ENCODE measurements around the gene LPP. TPM values are rescaled to one million over a fixed set of nuclear protein-coding genes. Genes with fewer than 3 reads are reported as not detected.

Gene LPP
- total and polyA plus RNA-seq, 9 of the 15 experiments (the other 6 are each of a cell fraction or from before 2014, with no cell fraction given): 0.07 to 0.18 TPM; not detected in 7

- no peaks in the 10 kb centered on the region for H4K20me1 ChIP-seq (replicated peaks; ENCODE audit: control insufficient read depth, insufficient read depth, low read length)
- H3K4me1 ChIP-seq (replicated peaks in 1 of 2; ENCODE audit: control insufficient read depth in 2 of 2, insufficient read depth in 2 of 2, low read length in 2 of 2): no peaks in the 10 kb centered on the region
- no peak overlapping the region for H3K4me2 ChIP-seq (ENCODE audit: insufficient read depth, low read length)
- ChIA-PET CTCF (ENCODE audit: low intra/inter-chr PET ratio) (no interaction called here), POLR2A (no interaction called here)
- H3K27me3 ChIP-seq (ENCODE audit: control insufficient read depth in 2 of 2, insufficient read depth in 2 of 2, low read length in 2 of 2): no peaks in the 10 kb centered on the region
- H3K9me3 ChIP-seq (replicated peaks; ENCODE audit: control insufficient read depth, insufficient read depth, low read depth, low read length): no peaks in the 10 kb centered on the region; the same call in none of the 2 replicates
- in situ Hi-C loops (cut with MboI) (no loop called here), intact Hi-C loops (cut with micrococcal nuclease) (no loop called here)
- DNase-seq (ENCODE audit: extremely low read depth in 1 of 4, low spot score in 3 of 4): no peak
- no peak for FAIRE-seq
- no TSS peak for BruUV-seq (replicated peaks)
- WGBS (ENCODE audit: insufficient coverage, low coverage, missing lambda C conversion rate): 0% methylated on average over 3 of the region's 3 CpGs
- no peak overlapping the region for H3K9ac ChIP-seq (ENCODE audit: insufficient read depth in 1 of 2, low read depth in 2 of 2, low read length in 2 of 2)
- no peak for ATAC-seq
- no peak overlapping the region for H3K4me3 ChIP-seq
- H3K27ac ChIP-seq (ENCODE audit: extremely low read depth, low read depth, low read length): no peak overlapping the region
- H3K36me3 ChIP-seq (ENCODE audit: control insufficient read depth, insufficient read depth, low read length): no peaks in the 10 kb centered on the region
- H3K9me1 ChIP-seq (ENCODE audit: control insufficient read depth, insufficient read depth, low read length): no peaks in the 10 kb centered on the region
- no peak overlapping the region for H2AFZ ChIP-seq (ENCODE audit: low read depth, low read length)
- no peaks in the 10 kb centered on the region for H3K79me2 ChIP-seq (ENCODE audit: control insufficient read depth, insufficient read depth, low read length)
- no peak for TF ChIP-seq ARNT (IDR thresholded peaks at IDR 0.05)
- TF ChIP-seq RBFOX2 (IDR thresholded peaks at IDR 0.05; ENCODE audit: low read depth, low read length): no peak
- TF ChIP-seq BHLHE40 (IDR thresholded peaks at IDR 0.05; ENCODE audit: low read length): no peak
- no peak for TF ChIP-seq FUS (optimal IDR thresholded peaks at IDR 0.05; ENCODE audit: low read depth, low read length)
- no peak for TF ChIP-seq ZBTB33 (CRISPR knock-in tag; IDR thresholded peaks at IDR 0.05)
- TF ChIP-seq PCBP2 (IDR thresholded peaks at IDR 0.05; ENCODE audit: low read depth, low read length, poor library complexity, severe bottlenecking): no peak
- TF ChIP-seq DEAF1 (CRISPR knock-in tag; IDR thresholded peaks at IDR 0.05): no peak
- TF ChIP-seq TRIM28 (IDR thresholded peaks at IDR 0.05): no peak
- no peak for TF ChIP-seq GATA2 (CRISPR knock-in tag; IDR thresholded peaks at IDR 0.05)
- TF ChIP-seq SNRNP70 (optimal IDR thresholded peaks at IDR 0.05; ENCODE audit: low read depth, low read length): no peak
- TF ChIP-seq KDM1A (IDR thresholded peaks at IDR 0.05): no peak
- no peak for TF ChIP-seq E2F8 (IDR thresholded peaks at IDR 0.05; ENCODE audit: low read depth, partially characterized antibody)
- no peak for TF ChIP-seq NFE2 (IDR thresholded peaks at IDR 0.05; ENCODE audit: low read depth)
- no peak for TF ChIP-seq CSDE1 (IDR thresholded peaks at IDR 0.05)
- no peak for TF ChIP-seq IRF2 (CRISPR knock-in tag; IDR thresholded peaks at IDR 0.05)
- TF ChIP-seq DLX4 (CRISPR knock-in tag; IDR thresholded peaks at IDR 0.05): no peak
- no peak for TF ChIP-seq IRF1 (CRISPR knock-in tag; IDR thresholded peaks at IDR 0.05; ENCODE audit: borderline replicate concordance)
These were observed 374.4 kb downstream of the LPP start for GRCh38 chr3:188528396-188528795.

All from K562 (cell line).